GM21825 (cell line): ENCODE measurements around the gene NR0B2.
"Not testable (repeated sequence)": the region's sequence is repeated elsewhere in the genome, so short reads cannot be mapped to it uniquely, and the experiment has no call there.

Experiments
- ATAC-seq: cut with Tn5 transposase; IDR thresholded peaks from one replicate; pipeline ENCODE4 v1.9.1; 2021; ENCODE audit warnings: mild to moderate bottlenecking, moderate library complexity; ENCODE audit not compliant: unreplicated experiment

The NR0B2 gene

GRCh38 chr1:26894263-26894662 lies 19.5 kb downstream of the NR0B2 start:
- ATAC-seq = no peak

GRCh38 chr1:26890467-26890796 lies 23.3 kb downstream of the NR0B2 start:
- peak; percentile 21 for ATAC-seq

GRCh38 chr1:26889551-26890466 lies 24.0 kb downstream of the NR0B2 start, which contains the start of gene GPN2:
Gene GPN2, minus strand, starts transcription at chr1:26890283. Its CDS starts 187 bp downstream, at chr1:26890096.
- ATAC-seq = peak; percentile 83

GRCh38 chr1:26888231-26888630 lies 25.5 kb downstream of the NR0B2 start:
- ATAC-seq = no peak

GRCh38 chr1:26887125-26887524 lies 26.6 kb downstream of the NR0B2 start:
- no peak for ATAC-seq

GRCh38 chr1:26882696-26883463 lies 30.9 kb downstream of the NR0B2 start:
- no peak for ATAC-seq

- not testable (repeated sequence) for ATAC-seq
Observed at GRCh38 chr1:26881611-26882010, 32.2 kb downstream of the NR0B2 start.

- no peak for ATAC-seq
Observed at GRCh38 chr1:26879793-26880192, 34.0 kb downstream of the NR0B2 start.

GRCh38 chr1:26877326-26877725 lies 36.4 kb downstream of the NR0B2 start:
- ATAC-seq = no peak

- ATAC-seq = no peak
Observed at GRCh38 chr1:26874896-26875295, 38.9 kb downstream of the NR0B2 start.

GRCh38 chr1:26873097-26873496 lies 40.7 kb downstream of the NR0B2 start:
- not testable (repeated sequence) for ATAC-seq

GRCh38 chr1:26864610-26865480 lies 48.9 kb downstream of the NR0B2 start:
- peak; percentile 85 for ATAC-seq

- no peak for ATAC-seq
Observed at GRCh38 chr1:26863685-26864077, 50.1 kb downstream of the NR0B2 start.

- no peak for ATAC-seq
Observed at GRCh38 chr1:26862781-26863684, 50.7 kb downstream of the NR0B2 start, which contains the start of gene SFN. Gene SFN, plus strand, starts transcription at chr1:26863149. Its CDS starts 64 bp downstream, at chr1:26863213.

GRCh38 chr1:26861889-26862378 lies 51.8 kb downstream of the NR0B2 start:
- no peak for ATAC-seq
